ENCODE results near the gene LRMDA.

The LRMDA gene

GRCh38 chr10:75431180-75432111, at the start of gene LRMDA:
LRMDA (plus strand) TSS chr10:75431624.
- FAIRE-seq (peak; percentile 17), DNase-seq (ENCODE audit: low spot score) (peak; percentile 29)

- no peak for FAIRE-seq
These were observed 45.3 kb upstream of the LRMDA start for GRCh38 chr10:75386128-75386527.

GRCh38 chr10:75388082-75388481, 43.3 kb upstream of the LRMDA start:
- no peak for FAIRE-seq
- DNase-seq (ENCODE audit: low spot score): no peak

More at GRCh38 chr10:75386128-75386527, 45.3 kb upstream of the LRMDA start:
- no peak for DNase-seq (ENCODE audit: low spot score)

GRCh38 chr10:75390178-75390577, 41.2 kb upstream of the LRMDA start:
- no peak for FAIRE-seq
- no peak for DNase-seq (ENCODE audit: low spot score)

GRCh38 chr10:75392271-75392670, 39.2 kb upstream of the LRMDA start:
- no peak for FAIRE-seq
- no peak for DNase-seq (ENCODE audit: low spot score)

GRCh38 chr10:75392744-75393143, 38.7 kb upstream of the LRMDA start:
- FAIRE-seq (no peak), DNase-seq (ENCODE audit: low spot score) (no peak)

GRCh38 chr10:75394221-75394620, 37.2 kb upstream of the LRMDA start:
- DNase-seq (ENCODE audit: low spot score) (no peak), FAIRE-seq (no peak)

- FAIRE-seq (no peak), DNase-seq (ENCODE audit: low spot score) (no peak)
These were observed 36.1 kb upstream of the LRMDA start for GRCh38 chr10:75395066-75395931.

GRCh38 chr10:75395932-75396630, 35.3 kb upstream of the LRMDA start:
- no peak for DNase-seq (ENCODE audit: low spot score)
- FAIRE-seq: no peak

GRCh38 chr10:75396631-75397495, 34.6 kb upstream of the LRMDA start:
- no peak for FAIRE-seq
- no peak for DNase-seq (ENCODE audit: low spot score)

- no peak for DNase-seq (ENCODE audit: low spot score)
- FAIRE-seq: no peak
These were observed 33.8 kb upstream of the LRMDA start for GRCh38 chr10:75397496-75398199.

- no peak for DNase-seq (ENCODE audit: low spot score)
- no peak for FAIRE-seq
These were observed 33.2 kb upstream of the LRMDA start for GRCh38 chr10:75398200-75398691.

GRCh38 chr10:75398692-75399460, 32.5 kb upstream of the LRMDA start:
- FAIRE-seq (no peak), DNase-seq (ENCODE audit: low spot score) (no peak)

- DNase-seq (ENCODE audit: low spot score): peak; percentile 45
- peak; percentile 17 for FAIRE-seq
These were observed 31.8 kb upstream of the LRMDA start for GRCh38 chr10:75399461-75400162.

- FAIRE-seq (no peak), DNase-seq (ENCODE audit: low spot score) (no peak)
These were observed 31.2 kb upstream of the LRMDA start for GRCh38 chr10:75400163-75400770.

GRCh38 chr10:75400771-75401568, 30.5 kb upstream of the LRMDA start:
- DNase-seq (ENCODE audit: low spot score) (no peak), FAIRE-seq (peak; percentile 66)

All from urothelium cell line (cell line).